HG02678 (cell line): ENCODE measurements around the gene LRRC47.
"Not testable (repeated sequence)": the region's sequence is repeated elsewhere in the genome, so short reads cannot be mapped to it uniquely, and the experiment has no call there.

ENCODE experiments used
- ATAC-seq: cut with Tn5 transposase; IDR thresholded peaks from one replicate; pipeline ENCODE4 v1.9.1; 2021; ENCODE audit warnings: mild to moderate bottlenecking, moderate library complexity; ENCODE audit not compliant: unreplicated experiment

LRRC47 gene

GRCh38 chr1:3816331-3817137 is 20.2 kb upstream of the LRRC47 start:
- no peak for ATAC-seq

GRCh38 chr1:3814771-3815561 is 18.7 kb upstream of the LRRC47 start:
- ATAC-seq: no peak

GRCh38 chr1:3814065-3814464 is 17.8 kb upstream of the LRRC47 start:
- no peak for ATAC-seq

GRCh38 chr1:3811595-3811911 is 15.3 kb upstream of the LRRC47 start:
- no peak for ATAC-seq

GRCh38 chr1:3810149-3810761 is 14.0 kb upstream of the LRRC47 start:
- ATAC-seq: not testable (repeated sequence)

GRCh38 chr1:3809680-3810079 is 13.4 kb upstream of the LRRC47 start:
- ATAC-seq: no peak

- ATAC-seq: no peak
These were observed 11.5 kb upstream of the LRRC47 start for GRCh38 chr1:3807769-3808168.

GRCh38 chr1:3805038-3805437 is 8.7 kb upstream of the LRRC47 start:
- ATAC-seq: no peak

GRCh38 chr1:3804627-3804944 is 8.3 kb upstream of the LRRC47 start:
- ATAC-seq: not testable (repeated sequence)

GRCh38 chr1:3803905-3804626 is 7.8 kb upstream of the LRRC47 start:
- no peak for ATAC-seq

GRCh38 chr1:3800795-3801194 is 4.5 kb upstream of the LRRC47 start:
- ATAC-seq: not testable (repeated sequence)

- ATAC-seq: no peak
These were observed 3.8 kb upstream of the LRRC47 start for GRCh38 chr1:3799976-3800685.

- no peak for ATAC-seq
These were observed 664 bp downstream of the LRRC47 start for GRCh38 chr1:3795453-3796214.

- no peak for ATAC-seq
These were observed 5.3 kb downstream of the LRRC47 start for GRCh38 chr1:3790952-3791351.

- no peak for ATAC-seq
These were observed 5.8 kb downstream of the LRRC47 start for GRCh38 chr1:3790500-3790923.

- ATAC-seq: no peak
These were observed 6.6 kb downstream of the LRRC47 start for GRCh38 chr1:3789421-3790300.

GRCh38 chr1:3788756-3789420 is 7.4 kb downstream of the LRRC47 start:
- no peak for ATAC-seq
